HG03064 (cell line): ENCODE measurements around the gene SPINK2.

Experiments used
- ATAC-seq: cut with Tn5 transposase; IDR thresholded peaks from one replicate; pipeline ENCODE4 v1.9.1; 2021; ENCODE audit warnings: low read depth; ENCODE audit not compliant: unreplicated experiment

The SPINK2 gene

GRCh38 chr4:56821381-56822243 is at the start of gene SPINK2:
Gene SPINK2 (minus strand): TSS chr4:56821701. CDS start chr4:56821662, 39 bp downstream.
- ATAC-seq = no peak

GRCh38 chr4:56870946-56871345 is 49.4 kb upstream of the SPINK2 start:
- ATAC-seq = no peak

GRCh38 chr4:56863441-56864139 is 42.1 kb upstream of the SPINK2 start:
- no peak for ATAC-seq

GRCh38 chr4:56861360-56861759 is 39.9 kb upstream of the SPINK2 start:
- no peak for ATAC-seq

- no peak for ATAC-seq
Measured at GRCh38 chr4:56860781-56861180, 39.3 kb upstream of the SPINK2 start.

- ATAC-seq = peak; percentile 76
Measured at GRCh38 chr4:56859841-56860240, 38.3 kb upstream of the SPINK2 start.

- no peak for ATAC-seq
Measured at GRCh38 chr4:56857601-56858309, 36.3 kb upstream of the SPINK2 start.

GRCh38 chr4:56856656-56857055 is 35.2 kb upstream of the SPINK2 start:
- no peak for ATAC-seq

- ATAC-seq = no peak
Measured at GRCh38 chr4:56850910-56851309, 29.4 kb upstream of the SPINK2 start.

- no peak for ATAC-seq
Measured at GRCh38 chr4:56844802-56845580, 23.5 kb upstream of the SPINK2 start.

GRCh38 chr4:56843421-56843899 is 22.0 kb upstream of the SPINK2 start:
- ATAC-seq = no peak

- no peak for ATAC-seq
Measured at GRCh38 chr4:56840559-56840958, 19.1 kb upstream of the SPINK2 start.

- peak; percentile 73 for ATAC-seq
Measured at GRCh38 chr4:56828784-56829535, 7.5 kb upstream of the SPINK2 start.

- no peak for ATAC-seq
Measured at GRCh38 chr4:56823933-56824600, 2.6 kb upstream of the SPINK2 start.

GRCh38 chr4:56818797-56819196 is 2.7 kb downstream of the SPINK2 start:
- no peak for ATAC-seq

GRCh38 chr4:56817840-56818491 is 3.5 kb downstream of the SPINK2 start:
- peak; percentile 85 for ATAC-seq

GRCh38 chr4:56806666-56807065 is 14.8 kb downstream of the SPINK2 start:
- no peak for ATAC-seq

GRCh38 chr4:56804551-56804950 is 16.9 kb downstream of the SPINK2 start:
- ATAC-seq = no peak

- ATAC-seq = no peak
Measured at GRCh38 chr4:56803471-56803870, 18.0 kb downstream of the SPINK2 start.
